ENCODE data around the gene HLTF.
"Not testable (repeated sequence)": the region's sequence is repeated elsewhere in the genome, so short reads cannot be mapped to it uniquely, and the experiment has no call there.

Gene HLTF

DNA sequence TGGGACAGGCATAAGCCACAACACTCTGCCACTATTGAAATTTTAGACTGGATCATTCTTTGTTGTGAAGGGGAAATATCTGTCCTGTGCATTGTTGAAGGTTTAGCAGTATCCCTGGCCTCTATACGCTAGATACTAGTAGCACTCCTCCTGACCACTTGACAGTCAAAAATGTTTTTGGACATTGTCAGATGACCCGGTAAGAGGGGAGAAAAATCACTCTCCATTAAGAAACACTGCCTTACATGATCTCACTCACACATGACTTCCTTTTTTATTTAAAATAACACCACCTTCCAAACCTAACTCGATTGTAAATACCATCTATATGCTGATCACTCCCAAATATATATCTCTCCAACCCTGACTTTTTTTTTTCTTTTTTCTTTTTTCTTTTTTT lies 15.3 kb upstream of the HLTF start:
- Mint-ChIP-seq H3K4me3 (no peak overlapping the region), H3K27me3 (peaks cover 2% of the 10 kb centered on the region), H3K4me1 (ENCODE audit: low read depth) (no peaks in the 10 kb centered on the region), H3K9me3 (no peaks in the 10 kb centered on the region), H3K36me3 (ENCODE audit: low read depth) (no peaks in the 10 kb centered on the region), H3K27ac (no peak overlapping the region)
- intact Hi-C loops (cut with micrococcal nuclease), result no loop called here

DNA sequence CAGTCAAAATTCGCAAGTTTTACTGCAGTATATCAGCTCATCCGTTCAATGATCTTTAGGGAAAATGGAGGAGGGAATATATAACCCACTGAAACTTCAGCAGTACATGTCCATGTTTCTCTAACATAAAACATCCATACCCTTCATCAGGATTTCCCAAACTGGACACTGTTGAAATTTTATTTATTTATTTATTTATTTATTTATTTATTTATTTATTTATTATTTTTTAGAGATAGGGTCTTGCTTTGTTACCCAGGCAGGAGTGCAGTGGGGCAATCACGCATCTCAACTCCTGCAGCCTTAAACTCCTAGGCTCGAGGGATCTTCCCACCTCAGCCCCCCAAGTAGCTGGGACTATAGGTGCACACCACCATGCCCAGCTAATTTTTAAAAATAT lies 14.8 kb upstream of the HLTF start:
- Mint-ChIP-seq H3K36me3 (ENCODE audit: low read depth) (no peaks in the 10 kb centered on the region), H3K9me3 (no peaks in the 10 kb centered on the region), H3K27ac (no peak overlapping the region), H3K4me1 (ENCODE audit: low read depth) (peaks cover 4% of the 10 kb centered on the region), H3K4me3 (no peak overlapping the region), H3K27me3 (peaks cover 2% of the 10 kb centered on the region)
- intact Hi-C loops (cut with micrococcal nuclease), result no loop called here

DNA sequence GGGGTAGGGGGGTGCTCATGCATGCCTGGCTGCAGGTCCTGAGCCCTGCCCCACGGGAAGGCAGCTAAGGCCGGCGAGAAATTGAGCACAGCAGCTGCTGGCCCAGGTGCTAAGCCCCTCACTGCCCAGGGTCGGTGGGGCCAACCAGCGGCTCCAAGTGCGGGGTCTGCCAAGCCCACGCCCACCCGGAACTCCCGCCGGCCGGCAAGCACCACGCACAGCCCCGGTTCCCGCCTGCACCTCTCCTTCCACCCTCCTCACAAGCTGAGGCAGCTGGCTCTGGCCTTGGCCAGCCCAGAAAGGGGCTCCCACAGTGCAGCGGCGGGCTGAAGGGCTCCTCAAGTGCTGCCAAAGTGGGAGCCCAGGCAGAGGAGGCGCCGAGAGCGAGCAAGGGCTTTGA lies 11.7 kb upstream of the HLTF start:
- H3K4me3 Mint-ChIP-seq; H3K27ac Mint-ChIP-seq; H3K27me3 Mint-ChIP-seq; intact Hi-C loops (cut with micrococcal nuclease); H3K9me3 Mint-ChIP-seq; H3K36me3 Mint-ChIP-seq (ENCODE audit: low read depth): not testable (repeated sequence)
- H3K4me1 Mint-ChIP-seq (ENCODE audit: low read depth), result peaks cover 15% of the 10 kb centered on the region

DNA sequence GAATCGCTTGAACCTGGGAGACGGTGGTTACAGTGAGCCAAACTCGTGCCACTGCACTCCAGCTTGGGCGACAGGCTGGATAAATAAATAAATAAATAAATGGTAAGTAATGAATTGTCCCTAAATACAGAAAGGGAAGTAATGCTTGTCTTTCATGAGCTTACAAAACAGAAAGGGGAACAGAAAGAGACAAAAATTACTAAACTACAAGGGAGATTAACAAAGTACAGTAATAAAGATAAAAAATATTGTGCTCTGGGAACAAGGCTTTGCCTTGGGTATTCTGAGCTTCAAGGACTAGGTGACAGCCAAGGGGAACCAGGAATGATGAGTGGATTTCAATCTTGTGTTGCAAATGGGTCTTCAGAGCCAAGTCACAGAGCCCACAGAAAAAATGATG lies 9.2 kb upstream of the HLTF start:
- Mint-ChIP-seq H3K27ac (peak overlapping the region; percentile 62), H3K4me3 (no peak overlapping the region), H3K27me3 (peaks cover 2% of the 10 kb centered on the region), H3K9me3 (no peaks in the 10 kb centered on the region), H3K4me1 (ENCODE audit: low read depth) (peaks cover 15% of the 10 kb centered on the region), H3K36me3 (ENCODE audit: low read depth) (no peaks in the 10 kb centered on the region)
- intact Hi-C loops (cut with micrococcal nuclease), result no loop called here

GRCh38 chr3:149091983-149092382 lies 5.7 kb upstream of the HLTF start:
- no peaks in the 10 kb centered on the region for H3K9me3 Mint-ChIP-seq
- H3K27ac Mint-ChIP-seq, result no peak overlapping the region
- peaks cover 15% of the 10 kb centered on the region for H3K4me1 Mint-ChIP-seq (ENCODE audit: low read depth)
- intact Hi-C loops (cut with micrococcal nuclease), result no loop called here
- no peaks in the 10 kb centered on the region for H3K27me3 Mint-ChIP-seq
- H3K4me3 Mint-ChIP-seq, result no peak overlapping the region
- no peaks in the 10 kb centered on the region for H3K36me3 Mint-ChIP-seq (ENCODE audit: low read depth)

- Mint-ChIP-seq H3K4me3 (no peak overlapping the region), H3K9me3 (no peaks in the 10 kb centered on the region), H3K27me3 (no peaks in the 10 kb centered on the region), H3K27ac (no peak overlapping the region), H3K36me3 (ENCODE audit: low read depth) (peaks cover 5% of the 10 kb centered on the region), H3K4me1 (ENCODE audit: low read depth) (peaks cover 14% of the 10 kb centered on the region)
- intact Hi-C loops (cut with micrococcal nuclease), result no loop called here
These were observed 4.6 kb upstream of the HLTF start for GRCh38 chr3:149090907-149091306.

- Mint-ChIP-seq H3K4me1 (ENCODE audit: low read depth) (peaks cover 13% of the 10 kb centered on the region), H3K27ac (no peak overlapping the region), H3K9me3 (no peaks in the 10 kb centered on the region), H3K4me3 (no peak overlapping the region), H3K27me3 (no peaks in the 10 kb centered on the region), H3K36me3 (ENCODE audit: low read depth) (peaks cover 6% of the 10 kb centered on the region)
- intact Hi-C loops (cut with micrococcal nuclease), result no loop called here
These were observed 4.1 kb upstream of the HLTF start for GRCh38 chr3:149090461-149090860.

- no peaks in the 10 kb centered on the region for H3K9me3 Mint-ChIP-seq
- H3K4me1 Mint-ChIP-seq (ENCODE audit: low read depth), result peaks cover 16% of the 10 kb centered on the region
- H3K4me3 Mint-ChIP-seq, result no peak overlapping the region
- H3K27ac Mint-ChIP-seq, result no peak overlapping the region
- no peaks in the 10 kb centered on the region for H3K27me3 Mint-ChIP-seq
- H3K36me3 Mint-ChIP-seq (ENCODE audit: low read depth), result peaks cover 6% of the 10 kb centered on the region
- intact Hi-C loops (cut with micrococcal nuclease), result loop anchor here (10.0 kb wide), 1 partner anchor 95 kb away; the partner anchor contains the start of gene GYG1
These were observed 3.1 kb upstream of the HLTF start for GRCh38 chr3:149089395-149089794.

- H3K27me3 Mint-ChIP-seq, result no peaks in the 10 kb centered on the region
- peaks cover 16% of the 10 kb centered on the region for H3K4me1 Mint-ChIP-seq (ENCODE audit: low read depth)
- H3K9me3 Mint-ChIP-seq, result no peaks in the 10 kb centered on the region
- peaks cover 10% of the 10 kb centered on the region for H3K36me3 Mint-ChIP-seq (ENCODE audit: low read depth)
- peak overlapping the region; percentile 78 for H3K27ac Mint-ChIP-seq
- H3K4me3 Mint-ChIP-seq, result no peak overlapping the region
- intact Hi-C loops (cut with micrococcal nuclease), result loop anchor here (10.0 kb wide), 1 partner anchor 92 kb away; the partner anchor contains the start of gene GYG1
These were observed 875 bp upstream of the HLTF start for GRCh38 chr3:149087208-149087607.

DNA sequence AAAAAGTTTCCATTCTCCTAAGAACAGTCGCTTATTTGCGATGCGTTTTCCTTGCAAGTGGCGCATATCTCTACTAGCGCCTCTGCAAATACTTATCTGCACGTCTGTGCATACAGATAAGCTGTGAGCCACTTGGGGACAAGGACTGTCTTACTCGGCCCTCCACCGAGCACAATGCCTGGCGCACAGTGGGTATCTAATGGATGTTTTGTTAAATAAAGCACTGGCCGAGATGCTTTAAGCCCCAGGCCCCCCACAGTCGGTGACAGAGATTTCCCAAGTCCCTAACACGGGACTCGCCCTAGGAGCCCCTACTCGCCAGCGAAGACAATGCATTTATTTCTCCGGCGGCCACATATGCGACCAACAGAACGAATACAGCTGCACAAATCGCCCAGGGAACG lies 503 bp downstream of the HLTF start:
- no peaks in the 10 kb centered on the region for H3K27me3 Mint-ChIP-seq
- no peaks in the 10 kb centered on the region for H3K9me3 Mint-ChIP-seq
- peak overlapping the region; percentile 78 for H3K27ac Mint-ChIP-seq
- H3K4me3 Mint-ChIP-seq, result peak overlapping the region; percentile 95
- peaks cover 13% of the 10 kb centered on the region for H3K36me3 Mint-ChIP-seq (ENCODE audit: low read depth)
- H3K4me1 Mint-ChIP-seq (ENCODE audit: low read depth), result peaks cover 16% of the 10 kb centered on the region
- intact Hi-C loops (cut with micrococcal nuclease), result loop anchor here (10.0 kb wide), 1 partner anchor 91 kb away; the partner anchor contains the start of gene GYG1

- Mint-ChIP-seq H3K9me3 (no peaks in the 10 kb centered on the region), H3K27me3 (no peaks in the 10 kb centered on the region), H3K27ac (no peak overlapping the region), H3K4me1 (ENCODE audit: low read depth) (peaks cover 14% of the 10 kb centered on the region), H3K36me3 (ENCODE audit: low read depth) (peaks cover 13% of the 10 kb centered on the region), H3K4me3 (no peak overlapping the region)
- intact Hi-C loops (cut with micrococcal nuclease), result loop anchor here (10.0 kb wide), 1 partner anchor 87 kb away; the partner anchor contains the start of gene GYG1
These were observed 4.6 kb downstream of the HLTF start for GRCh38 chr3:149081772-149082171.

GRCh38 chr3:149080699-149081091 lies 5.6 kb downstream of the HLTF start:
- peaks cover 10% of the 10 kb centered on the region for H3K4me1 Mint-ChIP-seq (ENCODE audit: low read depth)
- intact Hi-C loops (cut with micrococcal nuclease), result loop anchor here (10.0 kb wide), 1 partner anchor 86 kb away; the partner anchor contains the start of gene GYG1
- no peak overlapping the region for H3K4me3 Mint-ChIP-seq
- peaks cover 6% of the 10 kb centered on the region for H3K36me3 Mint-ChIP-seq (ENCODE audit: low read depth)
- no peaks in the 10 kb centered on the region for H3K27me3 Mint-ChIP-seq
- H3K9me3 Mint-ChIP-seq, result no peaks in the 10 kb centered on the region
- no peak overlapping the region for H3K27ac Mint-ChIP-seq

DNA sequence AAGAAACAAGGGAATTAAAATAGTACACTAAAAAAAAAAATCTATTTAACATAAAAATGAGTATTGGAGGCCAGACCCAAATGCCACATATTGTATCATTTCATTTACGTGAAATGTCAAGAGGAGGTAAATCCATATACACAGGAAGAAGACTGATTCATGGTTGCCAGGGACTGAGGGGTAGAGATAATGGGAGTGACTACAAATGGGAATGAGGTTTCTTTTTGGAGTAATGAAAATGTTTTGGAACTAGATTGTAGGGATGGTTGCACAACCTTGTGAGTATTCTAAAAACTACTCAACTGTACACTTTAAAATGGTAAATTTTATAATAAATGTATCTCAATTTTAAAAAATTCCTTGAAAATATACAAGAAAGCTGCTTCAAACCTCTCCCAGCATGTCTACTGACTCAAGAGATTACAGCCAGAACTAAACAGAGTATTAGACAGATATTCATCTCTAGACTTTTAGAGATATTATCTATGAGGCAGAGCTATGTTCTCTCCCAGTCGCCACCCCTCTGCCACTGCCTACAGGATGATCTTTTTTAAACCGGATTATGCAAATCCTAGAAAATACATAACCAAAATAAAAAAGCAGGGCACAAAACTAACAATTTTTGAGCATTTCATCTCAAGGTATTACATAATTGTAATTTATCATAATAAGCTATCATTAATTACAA lies 6.2 kb downstream of the HLTF start:
- H3K4me3 Mint-ChIP-seq, result no peak overlapping the region
- H3K9me3 Mint-ChIP-seq, result no peaks in the 10 kb centered on the region
- H3K36me3 Mint-ChIP-seq (ENCODE audit: low read depth), result peaks cover 6% of the 10 kb centered on the region
- H3K27ac Mint-ChIP-seq, result no peak overlapping the region
- peaks cover 4% of the 10 kb centered on the region for H3K4me1 Mint-ChIP-seq (ENCODE audit: low read depth)
- H3K27me3 Mint-ChIP-seq, result no peaks in the 10 kb centered on the region
- intact Hi-C loops (cut with micrococcal nuclease), result loop anchor here (10.0 kb wide), 1 partner anchor 85 kb away; the partner anchor contains the start of gene GYG1

- Mint-ChIP-seq H3K36me3 (ENCODE audit: low read depth) (peaks cover 13% of the 10 kb centered on the region), H3K9me3 (no peaks in the 10 kb centered on the region), H3K27ac (no peak overlapping the region), H3K27me3 (no peaks in the 10 kb centered on the region), H3K4me1 (ENCODE audit: low read depth) (no peaks in the 10 kb centered on the region), H3K4me3 (no peak overlapping the region)
- intact Hi-C loops (cut with micrococcal nuclease), result no loop called here
These were observed 8.7 kb downstream of the HLTF start for GRCh38 chr3:149077628-149078027.

- no peak overlapping the region for H3K27ac Mint-ChIP-seq
- H3K4me1 Mint-ChIP-seq (ENCODE audit: low read depth), result no peaks in the 10 kb centered on the region
- no peak overlapping the region for H3K4me3 Mint-ChIP-seq
- H3K27me3 Mint-ChIP-seq, result no peaks in the 10 kb centered on the region
- peaks cover 12% of the 10 kb centered on the region for H3K36me3 Mint-ChIP-seq (ENCODE audit: low read depth)
- no peaks in the 10 kb centered on the region for H3K9me3 Mint-ChIP-seq
- intact Hi-C loops (cut with micrococcal nuclease), result no loop called here
These were observed 18.4 kb downstream of the HLTF start for GRCh38 chr3:149067883-149068282.

Data from dendritic cell treated with granulocyte-macrophage colony-stimulating factor and Interleukin-4, amounts not matched to agents 40 ng/mL and 50 ng/mL, for 4 days (primary cell).